Endothelial cell of umbilical vein (primary cell): ENCODE measurements around the gene CLIP1. TPM values are rescaled to one million over a fixed set of nuclear protein-coding genes. Genes with fewer than 3 reads are reported as not detected.

Experiments used
- BruUV-seq: library from RNA; stranded (reverse); fragments of 400-500 nt; replicated peaks from 2 replicates; lab custom pipeline; 2021; lab: Mats Ljungman, UMichigan
- CTCF ChIA-PET: fragments of 300-600, 350-600 bp; sonication (Branson Sonifier 250); formaldehyde crosslinking; loops from one replicate; lab custom pipeline; 2021; ENCODE audit warnings: antibody characterized with exemption, inconsistent platforms; lab: Charles Lee
- POLR2A ChIA-PET: fragments of 300-600, 350-600 bp; sonication (Branson Sonifier 250); formaldehyde crosslinking; loops from one replicate; lab custom pipeline; 2021; ENCODE audit warnings: antibody characterized with exemption, inconsistent platforms; lab: Charles Lee
- DNase-seq: peaks from one replicate; pipeline ENCODE4 v3.0.0-alpha.2; 2011; ENCODE audit warnings: low read depth, low spot score
- FAIRE-seq: peaks from 2 replicates; lab custom pipeline; 2011; peaks lifted over from hg19 to GRCh38; lab: Jason Lieb, UNC
- H2AFZ ChIP-seq: 2 replicates; pipeline ENCODE4 v1.6.0; 2012; ENCODE audit warnings: low read depth, low read length, control low read depth, inconsistent platforms
- H3K27ac ChIP-seq: 2 replicates; pipeline ENCODE4 v1.5.1; 2011; ENCODE audit warnings: low read depth, mild to moderate bottlenecking, control low read depth, low read length, moderate library complexity; ENCODE audit not compliant: insufficient read depth
- H3K27me3 ChIP-seq, 2 experiments: 2 replicates each; pipeline versions ENCODE4 v1.6.0 to v1.6.1; 2011; ENCODE audit warnings: low read length in 2 of 2, mixed read lengths in 1 of 2; ENCODE audit not compliant: control insufficient read depth in 2 of 2, insufficient read depth in 2 of 2
- H3K36me3 ChIP-seq, 2 experiments: 2 replicates in 1 of 2; 3 replicates in 1 of 2; pipeline ENCODE4 v1.5.1; 2011; ENCODE audit warnings: low read length in 2 of 2, mild to moderate bottlenecking in 1 of 2, moderate library complexity in 1 of 2; ENCODE audit not compliant: control insufficient read depth in 2 of 2, insufficient read depth in 2 of 2; ENCODE audit errors: extremely low read depth in 1 of 2
- H3K4me1 ChIP-seq: 3 replicates; pipeline ENCODE4 v1.5.1; 2011; ENCODE audit warnings: mild to moderate bottlenecking, low read length; ENCODE audit not compliant: control insufficient read depth, insufficient read depth; ENCODE audit errors: extremely low read depth
- H3K4me2 ChIP-seq: 2 replicates; pipeline ENCODE4 v1.6.1; 2011; ENCODE audit warnings: low read length, control low read depth, mixed read lengths; ENCODE audit not compliant: insufficient read depth
- H3K4me3 ChIP-seq, 3 experiments: fragments of 200-600 bp in 1 of 3; sonication (generic), shearing (Covaris generic) in 1 of 3; replicated peaks in 1 of 3; 2 replicates each; pipeline ENCODE4 v1.5.1; 2011 to 2016; ENCODE audit warnings: control low read depth in 3 of 3, low read length in 3 of 3, mild to moderate bottlenecking in 2 of 3, inconsistent platforms in 1 of 3, low read depth in 1 of 3, moderate library complexity in 1 of 3; ENCODE audit not compliant: insufficient read depth in 1 of 3
- H3K79me2 ChIP-seq: 2 replicates; pipeline ENCODE4 v1.6.0; 2012; ENCODE audit warnings: low read length, inconsistent platforms; ENCODE audit not compliant: control insufficient read depth, insufficient read depth
- H3K9ac ChIP-seq: replicated peaks from 2 replicates; pipeline ENCODE3; 2011; ENCODE audit warnings: low read length, control low read depth; ENCODE audit not compliant: insufficient read depth; ENCODE audit errors: extremely low read depth
- H3K9me1 ChIP-seq: replicated peaks from 3 replicates; pipeline ENCODE4 v1.6.0; 2011; ENCODE audit warnings: mild to moderate bottlenecking, low read length; ENCODE audit not compliant: control insufficient read depth, insufficient read depth; ENCODE audit errors: extremely low read depth
- H3K9me3 ChIP-seq: replicated peaks from 2 replicates; pipeline ENCODE4 v1.5.1; 2012; ENCODE audit warnings: low read length, inconsistent platforms; ENCODE audit not compliant: control insufficient read depth, insufficient read depth
- H4K20me1 ChIP-seq: replicated peaks from 2 replicates; pipeline ENCODE3; 2011; ENCODE audit warnings: mild to moderate bottlenecking, low read length; ENCODE audit not compliant: control insufficient read depth, insufficient read depth; ENCODE audit errors: extremely low read depth
- CTCF ChIP-seq, 2 donors: IDR thresholded peaks; 1 replicate in 1 of 2; 2 replicates in 1 of 2; pipeline ENCODE4 v1.5.1; 2011; ENCODE audit warnings: low read length in 2 of 2, mild to moderate bottlenecking in 2 of 2, moderate library complexity in 2 of 2, control low read depth in 1 of 2, inconsistent platforms in 1 of 2, low read depth in 1 of 2; ENCODE audit not compliant: insufficient read depth in 1 of 2; ENCODE audit errors: extremely low read depth in 1 of 2
- EZH2 ChIP-seq: IDR thresholded peaks from 2 replicates; pipeline ENCODE4 v1.6.1; 2012; ENCODE audit warnings: borderline replicate concordance, low read depth, mild to moderate bottlenecking, moderate library complexity, low read length, inconsistent platforms; ENCODE audit not compliant: severe bottlenecking
- FOS ChIP-seq: IDR thresholded peaks from 2 replicates; pipeline ENCODE4 v1.6.1; 2011; ENCODE audit warnings: mild to moderate bottlenecking, low read length, moderate library complexity, borderline replicate concordance; ENCODE audit not compliant: insufficient read depth
- GATA2 ChIP-seq: IDR thresholded peaks from 2 replicates; pipeline ENCODE4 v1.7.0; 2011; ENCODE audit warnings: low read depth, mild to moderate bottlenecking, moderate library complexity, mixed read lengths, low read length; ENCODE audit not compliant: insufficient read length, insufficient read depth
- JUN ChIP-seq: IDR thresholded peaks from 2 replicates; pipeline ENCODE4 v1.6.1; 2011; ENCODE audit warnings: borderline replicate concordance, low read depth; ENCODE audit not compliant: insufficient read length, insufficient read depth
- MAX ChIP-seq: IDR thresholded peaks from 2 replicates; pipeline ENCODE4 v1.6.1; 2011; ENCODE audit not compliant: insufficient read depth, insufficient read length
- MYC ChIP-seq: IDR thresholded peaks from one replicate; pipeline ENCODE4 v1.6.1; 2011; ENCODE audit warnings: mild to moderate bottlenecking, low read depth, low read length
- POLR2A ChIP-seq: IDR thresholded peaks from 2 replicates; pipeline ENCODE4 v1.6.1; 2012; ENCODE audit warnings: low read depth, mild to moderate bottlenecking, control low read depth, low read length
- POLR2AphosphoS5 ChIP-seq: IDR thresholded peaks from 2 replicates; pipeline ENCODE4 v1.6.1; 2012; ENCODE audit warnings: low read depth, mild to moderate bottlenecking, control low read depth, low read length, moderate library complexity; ENCODE audit not compliant: insufficient read depth
- dilution Hi-C: fragments of 300-500 bp; cut with MboI; formaldehyde crosslinking; loops from one replicate; pipeline ENCODE4 v1.15.0; 2019; ENCODE audit warnings: low sequenced_read_pairs; ENCODE audit not compliant: extremely low pct_ligation_motif_present
- intact Hi-C: fragments of 100-400 bp; cut with micrococcal nuclease; formaldehyde crosslinking; loops from one replicate; pipeline ENCODE4 v1.10.0; 2022
- polyA plus RNA-seq, 4 experiments: library from polyadenylated mRNA; depleted of rRNA in 3 of 4; stranded (reverse) in 3 of 4; unstranded in 1 of 4; fragments of >200 nt; gene quantifications; 2 replicates each; pipeline versions ENCODE4 v1.2.1 to v1.2.3, GENCODE V29; 2011 to 2012; ENCODE audit warnings: missing spikeins in 1 of 4
- total RNA-seq: library from RNA; stranded (reverse); gene quantifications from 2 replicates; pipeline ENCODE4 v1.2.3, GENCODE V29; 2021

Gene CLIP1
- total and polyA plus RNA-seq, 2 donors (not counting 3 experiments of a cell fraction or from before 2014, with no cell fraction given): 56.5 to 84.3 TPM

- dilution Hi-C loops: no loop called here
- no peaks in the 10 kb centered on the region for H3K79me2 ChIP-seq
These were observed 94.7 kb downstream of the CLIP1 start for GRCh38 chr12:122327494-122328385.

More at GRCh38 chr12:122327494-122328385, 94.7 kb downstream of the CLIP1 start:
- intact Hi-C loops: no loop called here
- POLR2A ChIA-PET: no interaction called here
- no TSS peak for BruUV-seq
- Histone ChIP-seq H3K4me3 (no peak overlapping the region), H3K9ac (peak overlapping the region; percentile 4), H3K9me1 (no peaks in the 10 kb centered on the region), H3K27ac (peak overlapping the region; percentile 38), H4K20me1 (no peaks in the 10 kb centered on the region), H3K4me2 (peak overlapping the region; percentile 25), H3K9me3 (no peaks in the 10 kb centered on the region), H3K27me3 (no peaks in the 10 kb centered on the region), H3K4me1 (peaks cover 25% of the 10 kb centered on the region), H3K36me3 (peaks cover 9 to 18% of the 10 kb centered on the region in 2 experiments), H2AFZ (peak overlapping the region; percentile 40)
- peak; percentile 81 for DNase-seq
- CTCF ChIA-PET: interaction anchor here (0.7 to 1.8 kb wide), 6 partner anchors 9 to 144 kb away, joined by 3 to 10 read pairs (median 4); no protein-coding TSS in a partner anchor
- TF ChIP-seq JUN: peak; percentile 29
- no peak for TF ChIP-seq MYC
- no peak for TF ChIP-seq CTCF (IDR thresholded peaks at IDR 0.05; ENCODE audit: extremely low read depth in 1 of 2, insufficient read depth in 1 of 2, low read depth in 1 of 2, low read length in 2 of 2)
- no peak for TF ChIP-seq POLR2AphosphoS5
- no peak for TF ChIP-seq GATA2
- TF ChIP-seq POLR2A: no peak
- peak; percentile 34 for TF ChIP-seq FOS
- TF ChIP-seq MAX: no peak
- no peak for TF ChIP-seq EZH2
- FAIRE-seq: peak; percentile 83
